H1 (cell line): ENCODE measurements around the gene RNF130. TPM values are rescaled to one million over a fixed set of nuclear protein-coding genes. Genes with fewer than 3 reads are reported as not detected.

Source experiments
- CBX5 ChIP-seq: fragments of 300-800, 300-1000 bp; sonication (generic); IDR thresholded peaks from 2 replicates; pipeline ENCODE4 v1.7.1; 2016; ENCODE audit warnings: antibody characterized with exemption, low read length, low read depth
- CEBPB ChIP-seq: IDR thresholded peaks from 2 replicates; pipeline ENCODE4 v1.6.1; 2012; ENCODE audit warnings: low read depth, low read length
- CHD7 ChIP-seq: fragments of 300-600 bp; sonication (generic); IDR thresholded peaks from 2 replicates; pipeline ENCODE4 v1.7.1; 2012; ENCODE audit warnings: low read length, moderate library complexity, mild to moderate bottlenecking, inconsistent platforms; ENCODE audit not compliant: insufficient replicate concordance
- EGR1 ChIP-seq: IDR thresholded peaks from 2 replicates; pipeline ENCODE4 v1.6.1; 2011; ENCODE audit warnings: low read depth, low read length, borderline replicate concordance
- GTF2F1 ChIP-seq: IDR thresholded peaks from 2 replicates; pipeline ENCODE4 v1.6.1; 2012; ENCODE audit warnings: low read depth, low read length, improper control_type of control experiment, borderline replicate concordance
- JUND ChIP-seq: IDR thresholded peaks from 2 replicates; pipeline ENCODE4 v1.6.1; 2011; ENCODE audit warnings: mild to moderate bottlenecking, improper control_type of control experiment, low read length
- MAX ChIP-seq: IDR thresholded peaks from 2 replicates; pipeline ENCODE4 v1.6.1; 2012; ENCODE audit warnings: inconsistent platforms
- POU5F1 ChIP-seq: IDR thresholded peaks from 2 replicates; pipeline ENCODE4 v1.6.1; 2011; ENCODE audit warnings: low read depth, mild to moderate bottlenecking, low read length, moderate library complexity
- RNF2 ChIP-seq: fragments of 200-900, 300-1000 bp; sonication (generic); IDR thresholded peaks from 2 replicates; pipeline ENCODE4 v1.7.1; 2016; ENCODE audit warnings: borderline replicate concordance, low read depth, mild to moderate bottlenecking, antibody characterized with exemption, low read length; ENCODE audit not compliant: poor library complexity, severe bottlenecking; ENCODE audit errors: missing control alignments
- RXRA ChIP-seq: IDR thresholded peaks from 2 replicates; pipeline ENCODE4 v1.6.1; 2011; ENCODE audit warnings: low read depth, mild to moderate bottlenecking, low read length, moderate library complexity; ENCODE audit not compliant: insufficient read depth
- SP2 ChIP-seq: IDR thresholded peaks from 2 replicates; pipeline ENCODE4 v1.6.1; 2012; ENCODE audit warnings: mild to moderate bottlenecking, low read length, inconsistent platforms
- TEAD4 ChIP-seq: IDR thresholded peaks from 2 replicates; pipeline ENCODE4 v1.6.1; 2012; ENCODE audit warnings: low read depth, low read length, inconsistent platforms, mixed read lengths
- polyA plus RNA-seq, 7 experiments: library from polyadenylated mRNA; depleted of rRNA in 3 of 7; stranded (reverse) in 5 of 7; unstranded in 2 of 7; fragments of >200 nt in 5 of 7; fragments of 200-250 nt in 2 of 7; gene quantifications; 1 replicate in 5 of 7; 2 replicates in 1 of 7; 4 replicates in 1 of 7; pipeline versions ENCODE4 v1.2.1 to v1.2.3, GENCODE V29; 2011 to 2013; ENCODE audit warnings: missing spikeins in 2 of 7, mixed read lengths in 2 of 7
- total RNA-seq: library from RNA; stranded (reverse); fragmentation: NEBNext Ultra II Directional; extraction: Animal tissue kit (Norgen Biotek cat#: 25700); gene quantifications from 2 replicates; pipeline ENCODE4 v1.2.1, GENCODE V29; 2021

The RNF130 gene
- total and polyA plus RNA-seq, 2 of the 8 experiments (the other 6 are each of a cell fraction or from before 2014, with no cell fraction given), result 65.1 to 70.0 TPM

- TF ChIP-seq CHD7 (no peak), JUND (no peak), RXRA (no peak), POU5F1 (no peak), SP2 (no peak), CBX5 (no peak), GTF2F1 (no peak), CEBPB (no peak), RNF2 (no peak), TEAD4 (no peak), EGR1 (no peak), MAX (no peak)
- TF ChIP-seq, all 59 proteins: peak for 0
These were observed 59.2 kb downstream of the RNF130 start (continued) for GRCh38 chr5:180012316-180012715.
